Measurements from ENCODE around the gene ZNF566.

Gene ZNF566

GRCh38 chr19:36449059-36449670, 40.2 kb downstream of the ZNF566 start:
- no peak for DNase-seq (ENCODE audit: low read depth, low spot score)

- no peak for DNase-seq (ENCODE audit: low read depth, low spot score)
These were observed 48.0 kb downstream of the ZNF566 start for GRCh38 chr19:36441339-36441738.

- DNase-seq (ENCODE audit: low read depth, low spot score): no peak
These were observed 52.8 kb downstream of the ZNF566 start for GRCh38 chr19:36436531-36436930.

GRCh38 chr19:36423925-36424324, 65.4 kb downstream of the ZNF566 start:
- no peak for DNase-seq (ENCODE audit: low read depth, low spot score)

GRCh38 chr19:36421749-36422481, 67.4 kb downstream of the ZNF566 start:
- DNase-seq (ENCODE audit: low read depth, low spot score): no peak

GRCh38 chr19:36420961-36421748, 68.2 kb downstream of the ZNF566 start:
- no peak for DNase-seq (ENCODE audit: low read depth, low spot score)

GRCh38 chr19:36418287-36419001, 70.9 kb downstream of the ZNF566 start, which contains the start of gene ZFP82:
ZFP82 (minus strand) TSS chr19:36418644; CDS start chr19:36409789, 8,855 bp downstream.
- peak; percentile 51 for DNase-seq (ENCODE audit: low read depth, low spot score)

- DNase-seq (ENCODE audit: low read depth, low spot score): no peak
These were observed 71.5 kb downstream of the ZNF566 start for GRCh38 chr19:36417752-36418286.

- no peak for DNase-seq (ENCODE audit: low read depth, low spot score)
These were observed 79.5 kb downstream of the ZNF566 start for GRCh38 chr19:36409841-36410240.

- no peak for DNase-seq (ENCODE audit: low read depth, low spot score)
These were observed 81.3 kb downstream of the ZNF566 start for GRCh38 chr19:36408101-36408500.

GRCh38 chr19:36404498-36404897, 84.9 kb downstream of the ZNF566 start:
- no peak for DNase-seq (ENCODE audit: low read depth, low spot score)

GRCh38 chr19:36401475-36401874, 87.9 kb downstream of the ZNF566 start:
- DNase-seq (ENCODE audit: low read depth, low spot score): no peak

- no peak for DNase-seq (ENCODE audit: low read depth, low spot score)
These were observed 90.8 kb downstream of the ZNF566 start for GRCh38 chr19:36398571-36398970.
